T-helper 1 cell treated with Interleukin-12 subunit alpha and Interleukin-12 subunit beta and Interleukin-4 antibody, amounts not matched to agents 30 μg/mL and 1 μg/mL, for 36 hours (primary cell): ENCODE data around the gene ATP8A1.

Experiments used
- H3K27ac Mint-ChIP-seq: one replicate; pipeline ENCODE4 v1.8.0; 2021; ENCODE audit warnings: mild to moderate bottlenecking, mixed read lengths
- H3K27me3 Mint-ChIP-seq: one replicate; pipeline ENCODE4 v1.8.0; 2021; ENCODE audit warnings: low read depth, mixed read lengths
- H3K36me3 Mint-ChIP-seq: one replicate; pipeline ENCODE4 v1.8.0; 2021; ENCODE audit warnings: low read depth, mixed read lengths
- H3K4me1 Mint-ChIP-seq: one replicate; pipeline ENCODE4 v1.8.0; 2021; ENCODE audit warnings: low read depth, mixed read lengths
- H3K4me3 Mint-ChIP-seq: one replicate; pipeline ENCODE4 v1.8.0; 2021; ENCODE audit warnings: mild to moderate bottlenecking, moderate library complexity, mixed read lengths
- H3K9me3 Mint-ChIP-seq: one replicate; pipeline ENCODE4 v1.8.0; 2021; ENCODE audit warnings: mixed read lengths

Gene ATP8A1

GRCh38 chr4:42594888-42595287, 62.0 kb downstream of the ATP8A1 start:
- H3K4me3 Mint-ChIP-seq = no peak overlapping the region
- H3K4me1 Mint-ChIP-seq = no peaks in the 10 kb centered on the region
- no peak overlapping the region for H3K27ac Mint-ChIP-seq
- peaks cover 2% of the 10 kb centered on the region for H3K36me3 Mint-ChIP-seq
- H3K9me3 Mint-ChIP-seq = no peaks in the 10 kb centered on the region
- H3K27me3 Mint-ChIP-seq = no peaks in the 10 kb centered on the region

- H3K27me3 Mint-ChIP-seq = no peaks in the 10 kb centered on the region
- H3K36me3 Mint-ChIP-seq = peaks cover 13% of the 10 kb centered on the region
- H3K4me1 Mint-ChIP-seq = no peaks in the 10 kb centered on the region
- H3K27ac Mint-ChIP-seq = no peak overlapping the region
- no peak overlapping the region for H3K4me3 Mint-ChIP-seq
- no peaks in the 10 kb centered on the region for H3K9me3 Mint-ChIP-seq
Observed at GRCh38 chr4:42588909-42589308, 68.0 kb downstream of the ATP8A1 start.

GRCh38 chr4:42586775-42587174, 70.1 kb downstream of the ATP8A1 start:
- Mint-ChIP-seq H3K4me3 (no peak overlapping the region), H3K4me1 (no peaks in the 10 kb centered on the region), H3K27me3 (no peaks in the 10 kb centered on the region), H3K9me3 (no peaks in the 10 kb centered on the region), H3K36me3 (peaks cover 16% of the 10 kb centered on the region), H3K27ac (no peak overlapping the region)

GRCh38 chr4:42579903-42580302, 77.0 kb downstream of the ATP8A1 start:
- Mint-ChIP-seq H3K36me3 (peaks cover 18% of the 10 kb centered on the region), H3K27me3 (no peaks in the 10 kb centered on the region), H3K9me3 (no peaks in the 10 kb centered on the region), H3K27ac (no peak overlapping the region), H3K4me1 (no peaks in the 10 kb centered on the region), H3K4me3 (no peak overlapping the region)

- Mint-ChIP-seq H3K4me3 (no peak overlapping the region), H3K9me3 (no peaks in the 10 kb centered on the region), H3K27me3 (no peaks in the 10 kb centered on the region), H3K27ac (no peak overlapping the region), H3K4me1 (no peaks in the 10 kb centered on the region), H3K36me3 (peaks cover 14% of the 10 kb centered on the region)
Observed at GRCh38 chr4:42578187-42578586, 78.7 kb downstream of the ATP8A1 start.

- H3K27ac Mint-ChIP-seq = no peak overlapping the region
- H3K36me3 Mint-ChIP-seq = peaks cover 11% of the 10 kb centered on the region
- no peaks in the 10 kb centered on the region for H3K9me3 Mint-ChIP-seq
Observed at GRCh38 chr4:42574870-42575430, 82.0 kb downstream of the ATP8A1 start.

GRCh38 chr4:42573249-42573648, 83.7 kb downstream of the ATP8A1 start:
- Mint-ChIP-seq H3K27ac (no peak overlapping the region), H3K4me3 (no peak overlapping the region)

More at GRCh38 chr4:42574870-42575430, 82.0 kb downstream of the ATP8A1 start:
- H3K27me3 Mint-ChIP-seq = no peaks in the 10 kb centered on the region
- H3K4me3 Mint-ChIP-seq = no peak overlapping the region
- H3K4me1 Mint-ChIP-seq = no peaks in the 10 kb centered on the region

GRCh38 chr4:42570221-42570620, 86.7 kb downstream of the ATP8A1 start:
- Mint-ChIP-seq H3K9me3 (no peaks in the 10 kb centered on the region), H3K36me3 (no peaks in the 10 kb centered on the region), H3K27me3 (no peaks in the 10 kb centered on the region), H3K4me1 (no peaks in the 10 kb centered on the region), H3K4me3 (no peak overlapping the region), H3K27ac (no peak overlapping the region)

More at GRCh38 chr4:42573249-42573648, 83.7 kb downstream of the ATP8A1 start:
- Mint-ChIP-seq H3K27me3 (no peaks in the 10 kb centered on the region), H3K36me3 (peaks cover 11% of the 10 kb centered on the region), H3K4me1 (no peaks in the 10 kb centered on the region), H3K9me3 (no peaks in the 10 kb centered on the region)

GRCh38 chr4:42568610-42569207, 88.2 kb downstream of the ATP8A1 start:
- Mint-ChIP-seq H3K4me1 (no peaks in the 10 kb centered on the region), H3K9me3 (no peaks in the 10 kb centered on the region), H3K4me3 (no peak overlapping the region), H3K36me3 (no peaks in the 10 kb centered on the region), H3K27ac (no peak overlapping the region), H3K27me3 (no peaks in the 10 kb centered on the region)

GRCh38 chr4:42566835-42567234, 90.1 kb downstream of the ATP8A1 start:
- Mint-ChIP-seq H3K9me3 (no peaks in the 10 kb centered on the region), H3K27ac (no peak overlapping the region), H3K36me3 (peaks cover 4% of the 10 kb centered on the region), H3K4me3 (no peak overlapping the region), H3K4me1 (no peaks in the 10 kb centered on the region), H3K27me3 (no peaks in the 10 kb centered on the region)

GRCh38 chr4:42562016-42562415, 94.9 kb downstream of the ATP8A1 start:
- Mint-ChIP-seq H3K36me3 (peaks cover 4% of the 10 kb centered on the region), H3K4me3 (no peak overlapping the region), H3K27me3 (no peaks in the 10 kb centered on the region), H3K4me1 (no peaks in the 10 kb centered on the region), H3K27ac (no peak overlapping the region), H3K9me3 (no peaks in the 10 kb centered on the region)

GRCh38 chr4:42561031-42561430, 95.9 kb downstream of the ATP8A1 start:
- no peak overlapping the region for H3K27ac Mint-ChIP-seq
- H3K36me3 Mint-ChIP-seq = peaks cover 4% of the 10 kb centered on the region
- H3K27me3 Mint-ChIP-seq = no peaks in the 10 kb centered on the region
- H3K4me1 Mint-ChIP-seq = no peaks in the 10 kb centered on the region
- H3K9me3 Mint-ChIP-seq = no peaks in the 10 kb centered on the region
- H3K4me3 Mint-ChIP-seq = no peak overlapping the region

- Mint-ChIP-seq H3K36me3 (peaks cover 4% of the 10 kb centered on the region), H3K27ac (no peak overlapping the region), H3K4me1 (no peaks in the 10 kb centered on the region), H3K4me3 (no peak overlapping the region), H3K27me3 (no peaks in the 10 kb centered on the region), H3K9me3 (no peaks in the 10 kb centered on the region)
Observed at GRCh38 chr4:42560467-42560861, 96.4 kb downstream of the ATP8A1 start.

GRCh38 chr4:42558156-42558555, 98.7 kb downstream of the ATP8A1 start:
- Mint-ChIP-seq H3K27ac (no peak overlapping the region), H3K36me3 (peaks cover 4% of the 10 kb centered on the region), H3K27me3 (no peaks in the 10 kb centered on the region), H3K9me3 (no peaks in the 10 kb centered on the region), H3K4me3 (no peak overlapping the region), H3K4me1 (no peaks in the 10 kb centered on the region)

- Mint-ChIP-seq H3K27me3 (no peaks in the 10 kb centered on the region), H3K27ac (no peak overlapping the region), H3K9me3 (no peaks in the 10 kb centered on the region), H3K4me3 (no peak overlapping the region), H3K4me1 (no peaks in the 10 kb centered on the region), H3K36me3 (no peaks in the 10 kb centered on the region)
Observed at GRCh38 chr4:42555828-42556227, 101.1 kb downstream of the ATP8A1 start.
